Neuron (in vitro differentiated cells): Measurements from ENCODE around the gene LTB4R.

Experiments used
- H2AFZ ChIP-seq: one replicate; pipeline ENCODE4 v1.6.1; 2013; ENCODE audit warnings: low read depth, mild to moderate bottlenecking, inconsistent platforms, low read length, moderate library complexity
- H3K27me3 ChIP-seq: one replicate; pipeline ENCODE4 v1.6.1; 2013; ENCODE audit warnings: low read length; ENCODE audit not compliant: insufficient read depth
- H3K36me3 ChIP-seq: one replicate; pipeline ENCODE4 v1.6.1; 2013; ENCODE audit warnings: low read length; ENCODE audit not compliant: insufficient read depth
- H3K4me1 ChIP-seq: one replicate; pipeline ENCODE4 v1.6.1; 2013; ENCODE audit warnings: low read length; ENCODE audit not compliant: insufficient read depth
- H3K4me3 ChIP-seq: 2 replicates; pipeline ENCODE4 v1.5.1; 2013; ENCODE audit warnings: mild to moderate bottlenecking, low read length, moderate library complexity
- H3K9me3 ChIP-seq: one replicate; pipeline ENCODE4 v1.6.1; 2013; ENCODE audit warnings: low read length

The LTB4R gene

DNA sequence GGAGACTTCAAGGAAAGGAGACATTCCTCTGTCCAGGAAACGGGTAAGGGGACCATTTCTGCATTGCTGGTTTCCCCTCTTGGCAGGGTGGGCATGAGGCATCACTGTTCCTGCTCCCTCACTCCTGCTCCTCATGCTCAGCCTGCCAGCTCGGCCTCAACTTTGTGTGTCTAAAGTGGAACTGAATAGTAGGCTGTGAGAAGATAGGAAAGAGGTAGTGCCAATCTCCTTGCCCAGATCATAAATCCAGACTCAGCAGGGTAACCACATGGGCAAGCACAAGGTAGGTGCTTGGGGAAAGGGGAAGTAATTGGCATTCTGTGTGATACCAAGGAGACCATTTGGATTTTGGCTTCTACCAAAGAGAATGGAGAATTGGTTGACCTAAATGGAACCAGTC, 2.6 kb downstream of the LTB4R start:
- peaks cover 10% of the 10 kb centered on the region for H3K36me3 ChIP-seq
- H2AFZ ChIP-seq: no peak overlapping the region
- no peaks in the 10 kb centered on the region for H3K27me3 ChIP-seq
- H3K4me1 ChIP-seq: no peaks in the 10 kb centered on the region
- H3K4me3 ChIP-seq: no peak overlapping the region
- no peaks in the 10 kb centered on the region for H3K9me3 ChIP-seq

DNA sequence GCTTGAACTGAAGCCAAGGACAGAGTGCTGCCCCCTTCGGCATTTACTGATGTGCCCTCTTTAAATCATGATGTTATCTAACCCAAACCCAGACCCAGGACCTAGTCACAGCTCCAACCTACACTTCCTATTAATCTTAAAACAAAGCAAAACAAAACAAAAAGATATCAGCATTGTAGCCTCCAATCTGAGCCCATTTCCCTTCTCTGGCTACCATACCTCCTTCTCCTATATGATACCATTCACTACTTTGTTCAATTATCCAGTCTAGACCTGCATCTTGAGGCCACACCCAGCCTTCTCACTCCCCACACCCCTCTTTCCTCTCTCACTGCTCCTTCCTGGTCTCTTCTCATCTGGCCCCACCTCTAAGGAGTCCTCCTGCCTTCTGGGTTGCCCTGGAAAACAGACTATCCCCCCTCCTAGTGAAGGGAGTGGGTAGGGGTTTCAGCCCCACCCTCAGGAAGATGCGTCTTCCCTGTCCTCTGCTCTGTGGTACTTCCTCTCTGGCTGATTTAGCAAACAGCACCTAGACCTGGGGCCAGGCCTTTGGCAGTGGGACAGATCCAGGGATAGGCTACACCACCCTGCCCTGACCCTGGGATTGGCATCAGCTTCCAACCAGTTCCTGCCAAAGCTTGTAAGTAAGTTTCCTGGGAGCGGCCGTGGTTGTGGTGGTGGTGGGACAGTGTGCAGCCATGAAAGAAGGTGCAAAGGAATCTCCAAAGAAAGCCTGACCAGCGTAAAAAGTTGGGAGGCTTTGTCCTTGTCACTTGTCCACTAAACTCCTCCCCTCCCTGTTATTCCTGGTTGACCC, 3.3 kb downstream of the LTB4R start:
- Histone ChIP-seq H3K9me3 (no peaks in the 10 kb centered on the region), H3K27me3 (no peaks in the 10 kb centered on the region), H3K36me3 (peaks cover 10% of the 10 kb centered on the region), H3K4me3 (no peak overlapping the region), H2AFZ (no peak overlapping the region), H3K4me1 (no peaks in the 10 kb centered on the region)

DNA sequence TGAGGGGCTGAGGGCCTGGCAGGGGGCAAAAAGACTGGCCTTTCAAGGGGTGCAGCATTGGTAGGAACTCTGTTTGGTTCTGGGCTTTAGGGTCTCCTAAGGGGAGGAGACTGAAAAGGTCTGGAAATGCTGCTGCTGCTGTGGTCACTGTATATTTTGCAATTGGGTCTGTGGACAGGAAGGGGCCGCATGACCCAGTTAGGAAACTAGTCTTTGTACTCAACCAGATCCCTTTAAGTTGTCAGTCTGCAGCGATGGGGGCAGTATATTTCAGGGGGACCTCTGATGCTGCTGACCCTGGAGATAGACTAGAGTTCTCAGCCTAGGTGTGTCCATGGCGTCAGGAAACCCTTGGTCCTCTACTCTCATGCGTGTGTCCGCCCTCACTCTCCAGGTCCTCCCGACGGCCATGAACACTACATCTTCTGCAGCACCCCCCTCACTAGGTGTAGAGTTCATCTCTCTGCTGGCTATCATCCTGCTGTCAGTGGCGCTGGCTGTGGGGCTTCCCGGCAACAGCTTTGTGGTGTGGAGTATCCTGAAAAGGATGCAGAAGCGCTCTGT, 4.0 kb downstream of the LTB4R start:
- no peaks in the 10 kb centered on the region for H3K9me3 ChIP-seq
- H3K4me3 ChIP-seq: no peak overlapping the region

DNA sequence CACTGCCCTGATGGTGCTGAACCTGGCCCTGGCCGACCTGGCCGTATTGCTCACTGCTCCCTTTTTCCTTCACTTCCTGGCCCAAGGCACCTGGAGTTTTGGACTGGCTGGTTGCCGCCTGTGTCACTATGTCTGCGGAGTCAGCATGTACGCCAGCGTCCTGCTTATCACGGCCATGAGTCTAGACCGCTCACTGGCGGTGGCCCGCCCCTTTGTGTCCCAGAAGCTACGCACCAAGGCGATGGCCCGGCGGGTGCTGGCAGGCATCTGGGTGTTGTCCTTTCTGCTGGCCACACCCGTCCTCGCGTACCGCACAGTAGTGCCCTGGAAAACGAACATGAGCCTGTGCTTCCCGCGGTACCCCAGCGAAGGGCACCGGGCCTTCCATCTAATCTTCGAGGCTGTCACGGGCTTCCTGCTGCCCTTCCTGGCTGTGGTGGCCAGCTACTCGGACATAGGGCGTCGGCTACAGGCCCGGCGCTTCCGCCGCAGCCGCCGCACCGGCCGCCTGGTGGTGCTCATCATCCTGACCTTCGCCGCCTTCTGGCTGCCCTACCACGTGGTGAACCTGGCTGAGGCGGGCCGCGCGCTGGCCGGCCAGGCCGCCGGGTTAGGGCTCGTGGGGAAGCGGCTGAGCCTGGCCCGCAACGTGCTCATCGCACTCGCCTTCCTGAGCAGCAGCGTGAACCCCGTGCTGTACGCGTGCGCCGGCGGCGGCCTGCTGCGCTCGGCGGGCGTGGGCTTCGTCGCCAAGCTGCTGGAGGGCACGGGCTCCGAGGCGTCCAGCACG, 4.7 kb downstream of the LTB4R start:
- peaks cover 4% of the 10 kb centered on the region for H3K36me3 ChIP-seq
- no peaks in the 10 kb centered on the region for H3K4me1 ChIP-seq
- H3K9me3 ChIP-seq: no peaks in the 10 kb centered on the region

More for the DNA sequence above, 4.0 kb downstream of the LTB4R start:
- Histone ChIP-seq H3K27me3 (peaks cover 5% of the 10 kb centered on the region), H3K36me3 (peaks cover 4% of the 10 kb centered on the region), H2AFZ (no peak overlapping the region), H3K4me1 (no peaks in the 10 kb centered on the region)

DNA sequence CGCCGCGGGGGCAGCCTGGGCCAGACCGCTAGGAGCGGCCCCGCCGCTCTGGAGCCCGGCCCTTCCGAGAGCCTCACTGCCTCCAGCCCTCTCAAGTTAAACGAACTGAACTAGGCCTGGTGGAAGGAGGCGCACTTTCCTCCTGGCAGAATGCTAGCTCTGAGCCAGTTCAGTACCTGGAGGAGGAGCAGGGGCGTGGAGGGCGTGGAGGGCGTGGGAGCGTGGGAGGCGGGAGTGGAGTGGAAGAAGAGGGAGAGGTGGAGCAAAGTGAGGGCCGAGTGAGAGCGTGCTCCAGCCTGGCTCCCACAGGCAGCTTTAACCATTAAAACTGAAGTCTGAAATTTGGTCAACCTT, 5.3 kb downstream of the LTB4R start:
- Histone ChIP-seq H3K27me3 (peaks cover 6% of the 10 kb centered on the region), H2AFZ (no peak overlapping the region), H3K4me1 (no peaks in the 10 kb centered on the region), H3K9me3 (no peaks in the 10 kb centered on the region), H3K4me3 (no peak overlapping the region), H3K36me3 (peaks cover 3% of the 10 kb centered on the region)

More for the DNA sequence above, 4.7 kb downstream of the LTB4R start:
- Histone ChIP-seq H3K4me3 (no peak overlapping the region), H3K27me3 (peaks cover 6% of the 10 kb centered on the region), H2AFZ (no peak overlapping the region)

DNA sequence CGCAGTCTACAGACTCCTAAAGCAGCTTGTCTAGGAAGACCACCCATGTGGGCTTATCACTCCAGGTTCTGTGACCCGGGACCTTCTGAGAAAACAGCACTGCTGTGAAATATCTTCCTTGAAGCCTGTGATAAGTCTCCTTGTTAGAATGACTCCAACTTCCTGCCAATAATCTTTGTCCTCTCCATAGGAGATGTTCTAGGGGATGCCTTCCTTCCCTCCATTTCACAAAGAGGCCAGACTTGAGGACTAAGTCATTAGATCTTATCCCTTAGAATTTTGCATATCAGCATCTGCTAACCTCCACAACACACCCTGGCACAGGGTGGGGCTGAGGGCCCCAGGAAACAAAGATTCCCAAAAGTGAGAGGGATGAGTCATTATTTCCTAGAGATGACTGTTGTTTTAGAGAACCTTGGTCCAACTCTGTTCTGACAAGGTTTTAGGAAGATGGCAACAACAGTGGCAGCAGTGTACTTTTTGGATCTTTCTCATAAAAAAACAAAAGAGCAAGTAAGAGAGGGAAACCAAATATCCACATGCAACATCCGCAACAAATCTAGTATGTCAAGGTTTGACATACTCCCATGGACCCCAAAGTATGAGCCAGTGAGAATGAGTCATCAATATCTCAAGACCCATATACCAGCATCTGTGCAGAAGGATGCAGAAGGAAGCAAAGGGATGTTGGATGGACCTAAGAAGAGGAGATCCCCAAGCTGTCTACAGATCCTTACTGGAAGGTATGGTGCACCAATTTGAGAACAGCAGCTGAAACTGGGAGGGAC, 6.0 kb downstream of the LTB4R start:
- Histone ChIP-seq H3K36me3 (no peaks in the 10 kb centered on the region), H3K4me1 (no peaks in the 10 kb centered on the region), H3K9me3 (no peaks in the 10 kb centered on the region), H3K4me3 (no peak overlapping the region), H3K27me3 (peaks cover 6% of the 10 kb centered on the region), H2AFZ (no peak overlapping the region)

DNA sequence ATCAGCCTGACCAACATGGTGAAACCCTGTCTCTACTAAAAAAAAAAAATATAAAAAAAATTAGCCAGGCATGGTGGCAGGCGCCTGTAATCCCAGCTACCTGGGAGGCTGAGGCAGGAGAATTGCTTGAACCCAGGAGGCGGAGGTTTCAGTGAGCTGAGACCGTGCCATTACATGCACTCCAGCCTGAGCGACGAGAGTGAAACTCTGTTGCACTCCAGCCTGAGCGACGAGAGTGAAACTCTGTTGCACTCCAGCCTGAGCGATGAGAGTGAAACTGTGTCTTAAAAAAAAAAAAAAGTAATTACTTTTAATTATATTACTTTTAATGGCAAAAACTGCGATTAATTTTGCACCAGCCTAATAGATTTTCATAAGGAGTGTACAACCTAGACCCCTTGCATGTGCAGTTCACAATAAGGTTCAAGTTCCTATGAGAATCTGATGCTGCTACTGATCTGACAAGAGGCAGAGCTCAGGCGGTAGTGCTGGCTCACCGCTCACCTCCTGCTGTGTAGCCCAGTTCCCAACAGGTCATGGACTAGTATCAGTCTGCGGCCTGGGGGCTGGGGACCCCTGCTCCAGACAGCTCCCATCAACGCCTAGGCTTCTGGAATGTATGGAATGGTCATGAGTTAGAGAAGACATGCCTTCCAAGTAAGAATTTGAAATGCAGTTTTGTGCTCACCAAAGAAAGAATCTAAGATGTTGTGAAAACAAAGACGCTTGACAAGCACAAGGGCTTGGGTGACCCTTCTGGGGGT, 10.1 kb downstream of the LTB4R start:
- Histone ChIP-seq H3K4me1 (no peaks in the 10 kb centered on the region), H3K4me3 (no peak overlapping the region), H3K36me3 (no peaks in the 10 kb centered on the region), H3K27me3 (peaks cover 9% of the 10 kb centered on the region), H3K9me3 (no peaks in the 10 kb centered on the region), H2AFZ (no peak overlapping the region)

DNA sequence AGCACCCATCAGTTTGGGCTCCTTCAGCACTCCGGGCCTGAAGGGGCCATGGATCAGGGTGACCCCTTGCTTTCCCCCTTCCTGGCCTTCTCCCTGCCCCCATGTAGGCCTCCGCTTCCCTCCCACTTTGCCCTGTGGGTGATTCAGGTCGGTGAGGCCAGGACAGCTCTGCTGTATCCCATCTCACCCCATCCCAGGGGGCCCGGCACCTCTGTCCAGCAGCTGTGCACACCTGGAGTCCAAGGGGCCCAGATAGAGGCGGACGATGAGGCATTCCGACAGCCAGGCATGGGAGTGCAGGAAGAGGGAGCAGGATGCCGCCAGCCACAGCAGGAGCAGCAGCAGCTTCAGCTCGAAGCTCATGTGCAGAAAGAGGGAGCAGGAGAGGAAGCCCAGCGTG, 11.4 kb downstream of the LTB4R start:
- H3K27me3 ChIP-seq: peaks cover 9% of the 10 kb centered on the region
- H3K36me3 ChIP-seq: no peaks in the 10 kb centered on the region
- no peak overlapping the region for H3K4me3 ChIP-seq
- no peaks in the 10 kb centered on the region for H3K4me1 ChIP-seq
- no peaks in the 10 kb centered on the region for H3K9me3 ChIP-seq
- H2AFZ ChIP-seq: no peak overlapping the region

DNA sequence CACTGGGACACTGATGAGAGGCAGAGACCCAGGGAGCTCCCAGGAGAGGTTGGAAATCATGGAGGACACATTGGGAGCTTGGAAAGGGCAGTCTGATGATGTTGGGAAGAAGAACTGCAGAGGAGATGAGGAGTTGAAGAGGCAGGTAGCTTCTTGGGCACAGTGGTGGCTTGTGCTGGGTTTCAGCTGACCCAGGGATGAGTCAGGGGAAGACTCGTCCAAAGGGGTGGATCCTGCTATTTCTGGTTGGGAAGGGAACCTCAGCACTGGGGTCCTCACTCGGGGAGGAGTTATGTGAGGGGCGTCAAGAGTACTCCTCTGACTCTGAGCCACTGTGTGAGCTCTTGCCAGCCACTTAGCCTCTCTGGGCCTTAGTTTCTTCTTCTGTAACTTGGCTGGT, 12.0 kb downstream of the LTB4R start:
- Histone ChIP-seq H3K4me3 (no peak overlapping the region), H3K9me3 (no peaks in the 10 kb centered on the region), H3K36me3 (no peaks in the 10 kb centered on the region), H2AFZ (no peak overlapping the region), H3K27me3 (peaks cover 9% of the 10 kb centered on the region), H3K4me1 (no peaks in the 10 kb centered on the region)

DNA sequence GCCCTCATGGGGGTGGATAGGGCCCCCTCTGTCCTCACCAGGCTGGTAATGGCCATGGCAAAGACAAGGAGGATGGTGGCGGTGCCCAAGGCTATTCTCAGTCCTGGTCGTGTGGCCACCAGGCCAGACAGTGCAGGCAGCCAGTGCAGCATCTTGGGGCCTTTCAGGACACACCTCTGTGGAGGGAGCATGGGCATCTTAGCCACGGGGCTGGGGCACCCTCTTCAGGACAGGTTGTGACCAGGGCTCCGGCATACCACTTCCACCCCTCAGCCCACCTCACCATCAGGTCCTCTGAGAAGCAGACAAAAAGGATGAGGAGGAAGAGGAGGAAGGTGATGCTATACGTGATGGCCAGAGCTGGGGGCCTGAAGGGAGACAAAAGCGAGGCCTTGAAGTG, 12.7 kb downstream of the LTB4R start:
- no peak overlapping the region for H2AFZ ChIP-seq
- H3K27me3 ChIP-seq: peaks cover 13% of the 10 kb centered on the region
- H3K9me3 ChIP-seq: no peaks in the 10 kb centered on the region
- no peaks in the 10 kb centered on the region for H3K4me1 ChIP-seq
- no peak overlapping the region for H3K4me3 ChIP-seq
- H3K36me3 ChIP-seq: no peaks in the 10 kb centered on the region

DNA sequence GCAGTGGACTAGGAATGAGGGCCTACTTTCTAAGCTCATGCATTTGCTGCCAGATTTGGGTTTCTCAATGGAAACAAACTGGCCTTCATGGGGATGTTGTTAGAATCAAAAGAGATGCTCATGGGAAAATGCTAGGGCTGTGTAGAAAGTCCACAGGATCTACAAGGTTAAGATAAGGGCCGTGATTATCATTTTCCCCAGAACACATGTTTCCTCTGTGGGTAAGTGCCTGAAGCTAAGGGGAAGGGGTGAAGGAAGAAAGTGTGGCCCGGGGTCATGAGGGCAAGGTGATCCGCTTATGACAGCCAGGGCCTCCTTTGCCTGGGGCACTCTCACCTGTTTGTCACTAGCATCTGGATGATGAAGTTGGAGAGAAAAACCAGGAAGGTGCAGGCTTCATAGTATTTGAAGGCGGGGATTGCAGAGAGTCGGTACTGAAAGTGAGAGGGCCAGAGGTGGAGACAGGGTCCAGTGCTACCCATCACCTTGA, 13.8 kb downstream of the LTB4R start:
- no peaks in the 10 kb centered on the region for H3K9me3 ChIP-seq
- H3K27me3 ChIP-seq: peaks cover 15% of the 10 kb centered on the region
- H3K4me1 ChIP-seq: no peaks in the 10 kb centered on the region
- H3K36me3 ChIP-seq: no peaks in the 10 kb centered on the region
- no peak overlapping the region for H2AFZ ChIP-seq
- H3K4me3 ChIP-seq: no peak overlapping the region

DNA sequence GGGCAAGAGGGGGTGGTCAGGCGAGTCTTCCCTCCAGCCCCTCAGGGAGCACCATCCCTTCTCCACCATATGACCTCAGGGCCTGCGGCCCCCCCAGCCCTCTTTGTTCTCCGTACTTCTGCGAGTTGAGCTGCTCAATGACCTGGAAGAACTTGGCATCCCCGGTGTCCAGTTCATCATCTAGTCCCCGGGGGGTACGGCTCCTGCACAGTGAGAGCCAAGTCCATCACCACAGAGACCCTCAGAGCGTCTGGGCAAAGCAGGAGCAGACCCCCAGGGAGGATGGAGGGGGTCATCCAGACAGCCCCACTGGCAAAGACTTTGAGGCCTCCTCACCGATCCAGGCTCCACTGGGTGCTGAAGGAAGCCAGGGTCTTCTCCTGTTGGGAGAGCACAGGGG, 14.7 kb downstream of the LTB4R start:
- Histone ChIP-seq H2AFZ (no peak overlapping the region), H3K27me3 (peaks cover 19% of the 10 kb centered on the region), H3K9me3 (no peaks in the 10 kb centered on the region), H3K4me1 (no peaks in the 10 kb centered on the region), H3K36me3 (no peaks in the 10 kb centered on the region), H3K4me3 (no peak overlapping the region)
